Pancreas (tissue), 10 donors: ENCODE results near the gene RBM20. TPM values are rescaled to one million over a fixed set of nuclear protein-coding genes. Genes with fewer than 3 reads are reported as not detected.

ENCODE experiments used
- ATAC-seq, 4 donors: fragments of 200-7000 bp; cut with Tn5 transposase; one replicate each; pipeline versions ENCODE4 v1.8.0 to v1.9.1; 2020; ENCODE audit warnings: mild to moderate bottlenecking in 4 of 4, moderate library complexity in 4 of 4
- DNase-seq, 6 donors: peaks; one replicate each; pipeline ENCODE4 v3.0.0-alpha.2; 2020
- FAIRE-seq: peaks from 2 replicates; lab custom pipeline; 2012; peaks lifted over from hg19 to GRCh38; lab: Jason Lieb, UNC
- H3K27ac ChIP-seq, 4 donors: fragments of 200-600 bp; sonication (generic); 1 replicate in 3 of 4; 2 replicates in 1 of 4; pipeline versions ENCODE4 v1.5.0 to v1.8.0; 2020
- H3K27me3 ChIP-seq, 4 donors: fragments of 200-600 bp; one replicate each; pipeline ENCODE4 v1.8.0; 2021
- H3K36me3 ChIP-seq, 3 donors: fragments of 200-600 bp; sonication (generic) in 1 of 3; one replicate each; pipeline versions ENCODE4 v1.5.0 to v1.8.0; 2020 to 2021
- H3K4me1 ChIP-seq, 3 donors: fragments of 200-600 bp; one replicate each; pipeline ENCODE4 v1.8.0; 2021
- H3K4me3 ChIP-seq, 4 donors: fragments of 200-600 bp; sonication (generic) in 2 of 4; one replicate each; pipeline versions ENCODE4 v1.5.0 to v1.8.0; 2020 to 2021
- H3K9me3 ChIP-seq, 4 donors: fragments of 200-600 bp; one replicate each; pipeline ENCODE4 v1.8.0; 2021
- CTCF ChIP-seq, 4 donors: fragments of 200-600 bp; sonication (generic) in 3 of 4; IDR thresholded peaks; one replicate each; pipeline versions ENCODE4 v1.5.0 to v1.8.0; 2021; ENCODE audit warnings: antibody characterized with exemption in 4 of 4
- WGBS, 2 donors: extraction: QIAGEN DNeasy Blood & Tissue Kit; methylation state at CpG; one replicate each; pipeline ENCODE4 v1.1.7; 2013; 5-methylcytosine and 5-hydroxymethylcytosine counted together
- intact Hi-C, 3 donors: fragments of 100-400 bp; cut with DNase I; formaldehyde crosslinking; loops; one replicate each; pipeline versions ENCODE4 v1.11.1 to v1.14.2; 2022
- polyA plus RNA-seq, 2 donors: library from polyadenylated mRNA; stranded (reverse); fragments of 200-250 nt; gene quantifications; one replicate each; pipeline ENCODE4 v1.2.3, GENCODE V29; 2013
- total RNA-seq, 6 donors: library from RNA; stranded (reverse); fragmentation: NEBNext Ultra II Directional in 4 of 6; extraction: Animal tissue kit (Norgen Biotek cat#: 25700) in 4 of 6; gene quantifications; one replicate each; pipeline versions ENCODE4 v1.2.1 to v1.2.4, GENCODE V29; 2021 to 2023
- donor health status: healthy with polysubstance abuse.
- donor health status: DM: no; HTN: no; CAD: no; lungs with moderate emphysema.
- donor health status: DM: no; HTN: no; CAD: no.
- donor health status: control.
- donor health status: control.
- donor health status: Bipolar disorder and iron deficiency.
- donor health status: DM: yes; HTN: yes; CAD: no.
- donor health status: DM: no; HTN: no; CAD: no.
- donor health status: DM: no; HTN: no; CAD: no.
- donor health status: DM: yes; HTN: yes; CAD: no.

The RBM20 gene
- total and polyA plus RNA-seq, 8 donors, result 0.79 to 23.6 (median 3.7) TPM

- FAIRE-seq, result no peak
- no peak overlapping the region for H3K4me3 ChIP-seq
- 81 to 90% methylated on average over 3 of the region's 3 CpGs for WGBS, 2 donors
Observed at GRCh38 chr10:110770243-110770642, 126.1 kb downstream of the RBM20 start.

GRCh38 chr10:110771486-110771885 lies 127.3 kb downstream of the RBM20 start:
- intact Hi-C loops, result no loop called here
- WGBS, 2 donors, result 95 to 100% methylated on average over 1 of the region's 1 CpG
- H3K36me3 ChIP-seq, result no peaks in the 10 kb centered on the region
- H3K4me1 ChIP-seq, result no peaks in the 10 kb centered on the region
- H3K9me3 ChIP-seq, result no peaks in the 10 kb centered on the region
- TF ChIP-seq CTCF (IDR thresholded peaks at IDR 0.05), result no peak
- H3K27ac ChIP-seq, result no peak overlapping the region
- H3K27me3 ChIP-seq, result no peaks in the 10 kb centered on the region
- ATAC-seq (no peak), FAIRE-seq (no peak), DNase-seq (no peak)
- H3K4me3 ChIP-seq, result no peak overlapping the region

More at GRCh38 chr10:110770243-110770642, 126.1 kb downstream of the RBM20 start:
- DNase-seq (no peak), ATAC-seq (no peak)
- intact Hi-C loops, result no loop called here
- no peaks in the 10 kb centered on the region for H3K4me1 ChIP-seq
- no peak overlapping the region for H3K27ac ChIP-seq
- H3K36me3 ChIP-seq, result no peaks in the 10 kb centered on the region
- TF ChIP-seq CTCF (IDR thresholded peaks at IDR 0.05), result no peak
- no peaks in the 10 kb centered on the region for H3K27me3 ChIP-seq
- H3K9me3 ChIP-seq, result no peaks in the 10 kb centered on the region

GRCh38 chr10:110771991-110772390 lies 127.9 kb downstream of the RBM20 start:
- Histone ChIP-seq H3K27ac (no peak overlapping the region), H3K4me1 (no peaks in the 10 kb centered on the region), H3K36me3 (no peaks in the 10 kb centered on the region), H3K9me3 (no peaks in the 10 kb centered on the region), H3K4me3 (no peak overlapping the region), H3K27me3 (no peaks in the 10 kb centered on the region)
- 93 to 95% methylated on average over 4 of the region's 4 CpGs for WGBS, 2 donors
- no peak for FAIRE-seq
- no peak for TF ChIP-seq CTCF (IDR thresholded peaks at IDR 0.05)
- no peak for ATAC-seq
- DNase-seq, result no peak
- intact Hi-C loops, result no loop called here

- no peaks in the 10 kb centered on the region for H3K27me3 ChIP-seq
- no peaks in the 10 kb centered on the region for H3K9me3 ChIP-seq
- no peaks in the 10 kb centered on the region for H3K36me3 ChIP-seq
- ATAC-seq (no peak), FAIRE-seq (no peak), DNase-seq (no peak)
- no peak for TF ChIP-seq CTCF (IDR thresholded peaks at IDR 0.05)
- WGBS, 2 donors, result 78 to 85% methylated on average over 3 of the region's 3 CpGs
- H3K4me3 ChIP-seq, result no peak overlapping the region
- no peaks in the 10 kb centered on the region for H3K4me1 ChIP-seq
- intact Hi-C loops, result no loop called here
- no peak overlapping the region for H3K27ac ChIP-seq
Observed at GRCh38 chr10:110772454-110773025, 128.4 kb downstream of the RBM20 start.

- FAIRE-seq, result no peak
- intact Hi-C loops, result no loop called here
Observed at GRCh38 chr10:110773693-110774068, 129.5 kb downstream of the RBM20 start.

More at GRCh38 chr10:110773693-110774068, 129.5 kb downstream of the RBM20 start:
- Histone ChIP-seq H3K9me3 (no peaks in the 10 kb centered on the region), H3K4me1 (no peaks in the 10 kb centered on the region), H3K4me3 (no peak overlapping the region), H3K36me3 (no peaks in the 10 kb centered on the region), H3K27ac (no peak overlapping the region), H3K27me3 (no peaks in the 10 kb centered on the region)
- TF ChIP-seq CTCF (IDR thresholded peaks at IDR 0.05), result no peak
- DNase-seq (no peak), ATAC-seq (no peak)
- WGBS, 2 donors, result 90% methylated on average over 7 of the region's 7 CpGs
